H9 (cell line): Measurements from ENCODE around the gene INPP5J. TPM values are rescaled to one million over a fixed set of nuclear protein-coding genes. Genes with fewer than 3 reads are reported as not detected.

ENCODE experiments used
- DNase-seq: peaks from one replicate; pipeline ENCODE4 v3.0.0-alpha.2; 2017
- H2AFZ ChIP-seq: one replicate; pipeline ENCODE4 v1.6.1; 2013; ENCODE audit warnings: mild to moderate bottlenecking, low read length, control low read depth, moderate library complexity
- H2AK5ac ChIP-seq: 2 replicates; pipeline ENCODE4 v1.6.1; 2013; ENCODE audit warnings: low read length, control low read depth, mixed read lengths; ENCODE audit not compliant: insufficient read length
- H2BK120ac ChIP-seq: one replicate; pipeline ENCODE4 v1.6.1; 2013; ENCODE audit warnings: low read depth, mild to moderate bottlenecking, low read length, control low read depth, inconsistent platforms; ENCODE audit not compliant: poor library complexity, severe bottlenecking
- H2BK12ac ChIP-seq: 2 replicates; pipeline ENCODE4 v1.6.1; 2013; ENCODE audit warnings: low read length, control low read depth, mixed read lengths, low read depth; ENCODE audit not compliant: insufficient read length
- H2BK15ac ChIP-seq: 2 replicates; pipeline ENCODE4 v1.6.1; 2013; ENCODE audit warnings: low read depth, low read length, control low read depth
- H2BK20ac ChIP-seq: one replicate; pipeline ENCODE4 v1.6.1; 2013; ENCODE audit warnings: low read depth, mild to moderate bottlenecking, low read length, control low read depth, inconsistent platforms; ENCODE audit not compliant: poor library complexity, severe bottlenecking
- H2BK5ac ChIP-seq: 2 replicates; pipeline ENCODE4 v1.6.1; 2013; ENCODE audit warnings: low read length, control low read depth, mixed read lengths; ENCODE audit not compliant: insufficient read length
- H3K14ac ChIP-seq: 2 replicates; pipeline ENCODE4 v1.6.1; 2013; ENCODE audit warnings: low read length, control low read depth; ENCODE audit not compliant: insufficient read depth
- H3K18ac ChIP-seq: 2 replicates; pipeline ENCODE4 v1.6.1; 2013; ENCODE audit warnings: low read depth, mild to moderate bottlenecking, mixed read lengths, low read length, control low read depth; ENCODE audit not compliant: insufficient read length
- H3K23ac ChIP-seq: 2 replicates; pipeline ENCODE4 v1.6.1; 2013; ENCODE audit warnings: low read length, control low read depth, mixed read lengths, low read depth; ENCODE audit not compliant: insufficient read length
- H3K23me2 ChIP-seq: 2 replicates; pipeline ENCODE4 v1.6.1; 2013; ENCODE audit warnings: low read depth, mild to moderate bottlenecking, mixed read lengths, low read length, control low read depth; ENCODE audit not compliant: insufficient read length, poor library complexity, severe bottlenecking
- H3K27ac ChIP-seq: 2 replicates; pipeline ENCODE4 v1.5.1; 2013; ENCODE audit warnings: low read length, control low read depth, mixed read lengths, low read depth; ENCODE audit not compliant: insufficient read length
- H3K27me3 ChIP-seq: 2 replicates; pipeline ENCODE4 v1.6.1; 2013; ENCODE audit warnings: low read length, control low read depth, inconsistent platforms; ENCODE audit not compliant: insufficient read depth
- H3K4ac ChIP-seq: 2 replicates; pipeline ENCODE4 v1.6.1; 2013; ENCODE audit warnings: low read depth, mild to moderate bottlenecking, control low read depth, inconsistent platforms, low read length, moderate library complexity
- H3K4me1 ChIP-seq: 2 replicates; pipeline ENCODE4 v1.6.1; 2013; ENCODE audit warnings: low read length, control low read depth, inconsistent platforms; ENCODE audit not compliant: insufficient read depth
- H3K4me2 ChIP-seq: 2 replicates; pipeline ENCODE4 v1.6.1; 2013; ENCODE audit warnings: low read length, control low read depth, mixed read lengths; ENCODE audit not compliant: insufficient read length, insufficient read depth
- H3K56ac ChIP-seq: 2 replicates; pipeline ENCODE4 v1.6.1; 2013; ENCODE audit warnings: low read depth, mild to moderate bottlenecking, mixed read lengths, low read length, control low read depth; ENCODE audit not compliant: insufficient read length
- H3K79me1 ChIP-seq: 2 replicates; pipeline ENCODE4 v1.6.1; 2013; ENCODE audit warnings: low read depth, mild to moderate bottlenecking, moderate library complexity, low read length, control low read depth, inconsistent platforms; ENCODE audit not compliant: insufficient read depth, poor library complexity, severe bottlenecking
- H3K79me2 ChIP-seq: 2 replicates; pipeline ENCODE4 v1.6.1; 2013; ENCODE audit warnings: low read length, control low read depth, inconsistent platforms; ENCODE audit not compliant: insufficient read depth
- H3K9ac ChIP-seq: 2 replicates; pipeline ENCODE4 v1.6.1; 2013; ENCODE audit warnings: low read length, control low read depth, mixed read lengths; ENCODE audit not compliant: insufficient read length; ENCODE audit errors: extremely low read depth
- H3K9me3 ChIP-seq: one replicate; pipeline ENCODE4 v1.6.1; 2013; ENCODE audit warnings: low read depth, low read length, inconsistent platforms; ENCODE audit not compliant: control insufficient read depth
- H3T11ph ChIP-seq: one replicate; pipeline ENCODE4 v1.6.1; 2013; ENCODE audit warnings: mild to moderate bottlenecking, low read length, control low read depth, inconsistent platforms
- H4K20me1 ChIP-seq: one replicate; pipeline ENCODE4 v1.6.1; 2013; ENCODE audit not compliant: control insufficient read depth, insufficient read length, insufficient read depth
- H4K5ac ChIP-seq: 2 replicates; pipeline ENCODE4 v1.6.1; 2013; ENCODE audit warnings: low read depth, mild to moderate bottlenecking, mixed read lengths, low read length, control low read depth; ENCODE audit not compliant: insufficient read length
- H4K8ac ChIP-seq: replicated peaks from 2 replicates; pipeline ENCODE4 v1.6.1; 2013; ENCODE audit warnings: low read length, control low read depth, mixed read lengths, low read depth; ENCODE audit not compliant: insufficient read length
- H4K91ac ChIP-seq: 2 replicates; pipeline ENCODE4 v1.6.1; 2013; ENCODE audit warnings: low read depth, mild to moderate bottlenecking, moderate library complexity, mixed read lengths, low read length, control low read depth; ENCODE audit not compliant: insufficient read length
- H3K27ac Mint-ChIP-seq, 3 experiments: 2 replicates in 2 of 3; 3 replicates in 1 of 3; pipeline ENCODE4 v1.8.0; 2020 to 2021; ENCODE audit warnings: mixed read lengths in 3 of 3, mild to moderate bottlenecking in 1 of 3, moderate library complexity in 1 of 3
- H3K27me3 Mint-ChIP-seq: 2 replicates; pipeline ENCODE4 v1.8.0; 2021; ENCODE audit warnings: low read depth, mild to moderate bottlenecking, moderate library complexity, mixed read lengths
- H3K36me3 Mint-ChIP-seq, 3 experiments: 2 replicates in 2 of 3; 3 replicates in 1 of 3; pipeline ENCODE4 v1.8.0; 2020 to 2021; ENCODE audit warnings: low read depth in 3 of 3, mixed read lengths in 3 of 3; ENCODE audit not compliant: insufficient read depth in 1 of 3
- H3K4me1 Mint-ChIP-seq, 2 experiments: 2 replicates each; pipeline ENCODE4 v1.8.0; 2020; ENCODE audit warnings: mixed read lengths in 2 of 2
- H3K4me3 Mint-ChIP-seq, 2 experiments: 2 replicates in 1 of 2; 3 replicates in 1 of 2; pipeline ENCODE4 v1.8.0; 2020 to 2021; ENCODE audit warnings: mild to moderate bottlenecking in 2 of 2, mixed read lengths in 2 of 2, moderate library complexity in 1 of 2
- H3K9me3 Mint-ChIP-seq, 2 experiments: 2 replicates in 1 of 2; 3 replicates in 1 of 2; pipeline ENCODE4 v1.8.0; 2020; ENCODE audit warnings: mild to moderate bottlenecking in 2 of 2, mixed read lengths in 2 of 2, moderate library complexity in 1 of 2
- WGBS: extraction: QIAGEN DNeasy Blood & Tissue Kit; methylation state at CpG from one replicate; pipeline ENCODE4 v1.1.7; 2013; ENCODE audit warnings: missing lambda C conversion rate, low lambda C conversion rate, mixed read lengths; ENCODE audit not compliant: insufficient read length; ENCODE audit errors: extremely low coverage; 5-methylcytosine and 5-hydroxymethylcytosine counted together
- total RNA-seq: library from RNA; stranded (reverse); gene quantifications from 2 replicates; pipeline ENCODE4 v1.2.1, GENCODE V29; 2021
- TF ChIP-seq, protein P1 (sequence below): fragments of 200-600 bp; sonication (generic); conservative IDR thresholded peaks from 3 replicates; pipeline ENCODE4 v1.8.0; 2021; ENCODE audit warnings: antibody characterized with exemption, mild to moderate bottlenecking

The INPP5J gene
- total RNA-seq, 1 experiment from 2014 or later, result 4.9 TPM

DNA sequence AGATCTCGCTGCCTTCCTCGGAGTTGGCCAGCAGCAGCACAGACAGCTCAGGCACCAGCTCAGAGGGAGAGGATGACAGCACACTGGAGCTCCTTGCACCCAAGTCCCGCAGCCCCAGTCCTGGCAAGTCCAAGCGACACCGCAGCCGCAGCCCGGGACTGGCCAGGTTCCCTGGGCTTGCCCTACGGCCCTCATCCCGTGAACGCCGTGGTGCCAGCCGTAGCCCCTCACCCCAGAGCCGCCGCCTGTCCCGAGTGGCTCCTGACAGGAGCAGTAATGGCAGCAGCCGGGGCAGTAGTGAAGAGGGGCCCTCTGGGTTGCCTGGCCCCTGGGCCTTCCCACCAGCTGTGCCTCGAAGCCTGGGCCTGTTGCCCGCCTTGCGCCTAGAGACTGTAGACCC is 11.1 kb downstream of the INPP5J start:
- Histone ChIP-seq H4K5ac (no peak overlapping the region), H2BK120ac (no peak overlapping the region), H3K9ac (no peak overlapping the region), H4K20me1 (no peaks in the 10 kb centered on the region), H3K14ac (no peak overlapping the region), H3K23me2 (no peaks in the 10 kb centered on the region), H3K27me3 (no peaks in the 10 kb centered on the region), H4K91ac (no peak overlapping the region), H2BK12ac (no peak overlapping the region), H3K4me2 (no peak overlapping the region), H3K23ac (no peak overlapping the region), H2BK5ac (no peak overlapping the region), H2BK20ac (no peak overlapping the region), H2AFZ (no peak overlapping the region), H3T11ph (no peak overlapping the region), H2BK15ac (no peak overlapping the region), H3K9me3 (no peaks in the 10 kb centered on the region), H4K8ac (no peak overlapping the region), H3K4ac (no peak overlapping the region), H3K56ac (no peak overlapping the region), H3K27ac (no peak overlapping the region), H3K4me1 (peaks cover under 1% of the 10 kb centered on the region; the same call in 1 of the 2 replicates), H2AK5ac (no peak overlapping the region), H3K79me2 (no peaks in the 10 kb centered on the region; the same call in 1 of the 2 replicates), H3K18ac (no peak overlapping the region), H3K79me1 (peaks cover 9% of the 10 kb centered on the region)
- DNase-seq, result no peak
- WGBS, result no CpG with 5 or more reads among the region's 19 CpGs
- H3K36me3 Mint-ChIP-seq, result peaks cover 26 to 29% (median 28%) of the 10 kb centered on the region in 3 experiments; a peak in 6 of 7 replicates
- H3K4me1 Mint-ChIP-seq, result peaks cover under 1 to 5% of the 10 kb centered on the region in 2 experiments
- no peak overlapping the region for H3K4me3 Mint-ChIP-seq
- TF ChIP-seq, protein P1, sequence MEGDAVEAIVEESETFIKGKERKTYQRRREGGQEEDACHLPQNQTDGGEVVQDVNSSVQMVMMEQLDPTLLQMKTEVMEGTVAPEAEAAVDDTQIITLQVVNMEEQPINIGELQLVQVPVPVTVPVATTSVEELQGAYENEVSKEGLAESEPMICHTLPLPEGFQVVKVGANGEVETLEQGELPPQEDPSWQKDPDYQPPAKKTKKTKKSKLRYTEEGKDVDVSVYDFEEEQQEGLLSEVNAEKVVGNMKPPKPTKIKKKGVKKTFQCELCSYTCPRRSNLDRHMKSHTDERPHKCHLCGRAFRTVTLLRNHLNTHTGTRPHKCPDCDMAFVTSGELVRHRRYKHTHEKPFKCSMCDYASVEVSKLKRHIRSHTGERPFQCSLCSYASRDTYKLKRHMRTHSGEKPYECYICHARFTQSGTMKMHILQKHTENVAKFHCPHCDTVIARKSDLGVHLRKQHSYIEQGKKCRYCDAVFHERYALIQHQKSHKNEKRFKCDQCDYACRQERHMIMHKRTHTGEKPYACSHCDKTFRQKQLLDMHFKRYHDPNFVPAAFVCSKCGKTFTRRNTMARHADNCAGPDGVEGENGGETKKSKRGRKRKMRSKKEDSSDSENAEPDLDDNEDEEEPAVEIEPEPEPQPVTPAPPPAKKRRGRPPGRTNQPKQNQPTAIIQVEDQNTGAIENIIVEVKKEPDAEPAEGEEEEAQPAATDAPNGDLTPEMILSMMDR, result no peak
- no peak overlapping the region; a peak in 1 of 7 replicates for H3K27ac Mint-ChIP-seq
- H3K27me3 Mint-ChIP-seq, result no peaks in the 10 kb centered on the region
- no peaks in the 10 kb centered on the region for H3K9me3 Mint-ChIP-seq
